DLD1 (cell line): ENCODE measurements around the gene ACTRT3.

Source experiments
- in situ Hi-C: cut with HindIII; loops from 2 replicates; pipeline ENCODE4 v1.10.0; 2017; ENCODE audit warnings: low sequenced_read_pairs

The ACTRT3 gene

GRCh38 chr3:169769287-169770181 lies at the start of gene ACTRT3:
Gene ACTRT3 (minus strand): TSS chr3:169769561. CDS start chr3:169769520, 41 bp downstream.
- in situ Hi-C loops, result no loop called here

- in situ Hi-C loops, result no loop called here
Observed at GRCh38 chr3:169818316-169818715, 49.0 kb upstream of the ACTRT3 start.

- in situ Hi-C loops, result no loop called here
Observed at GRCh38 chr3:169815590-169816150, 46.3 kb upstream of the ACTRT3 start.

GRCh38 chr3:169813757-169814517 lies 44.6 kb upstream of the ACTRT3 start:
- in situ Hi-C loops, result no loop called here

- in situ Hi-C loops, result no loop called here
Observed at GRCh38 chr3:169813278-169813677, 43.9 kb upstream of the ACTRT3 start.

GRCh38 chr3:169812332-169813235 lies 43.2 kb upstream of the ACTRT3 start, which contains the start of the genes LRRC34 and LRRIQ4:
Gene LRRC34 (minus strand): TSS chr3:169812904. CDS start chr3:169812548, 356 bp downstream.
Gene LRRIQ4 (plus strand): TSS chr3:169812870. CDS start chr3:169821922, 9,052 bp downstream.
- in situ Hi-C loops, result no loop called here

- in situ Hi-C loops, result no loop called here
Observed at GRCh38 chr3:169811631-169812331, 42.4 kb upstream of the ACTRT3 start.

- in situ Hi-C loops, result no loop called here
Observed at GRCh38 chr3:169809230-169809795, 40.0 kb upstream of the ACTRT3 start.

- in situ Hi-C loops, result no loop called here
Observed at GRCh38 chr3:169804681-169805080, 35.3 kb upstream of the ACTRT3 start.

- in situ Hi-C loops, result no loop called here
Observed at GRCh38 chr3:169792359-169792758, 23.0 kb upstream of the ACTRT3 start.

GRCh38 chr3:169790687-169791429 lies 21.5 kb upstream of the ACTRT3 start:
- in situ Hi-C loops, result no loop called here

GRCh38 chr3:169790219-169790618 lies 20.9 kb upstream of the ACTRT3 start:
- in situ Hi-C loops, result no loop called here

GRCh38 chr3:169787791-169788190 lies 18.4 kb upstream of the ACTRT3 start:
- in situ Hi-C loops, result no loop called here

- in situ Hi-C loops, result no loop called here
Observed at GRCh38 chr3:169787120-169787519, 17.8 kb upstream of the ACTRT3 start.

- in situ Hi-C loops, result no loop called here
Observed at GRCh38 chr3:169781209-169781855, 12.0 kb upstream of the ACTRT3 start.

GRCh38 chr3:169780742-169781141 lies 11.4 kb upstream of the ACTRT3 start:
- in situ Hi-C loops, result no loop called here

- in situ Hi-C loops, result no loop called here
Observed at GRCh38 chr3:169777822-169778221, 8.5 kb upstream of the ACTRT3 start.

GRCh38 chr3:169774186-169774585 lies 4.8 kb upstream of the ACTRT3 start:
- in situ Hi-C loops, result no loop called here
